Panc1 (cell line): ENCODE measurements around the gene LASP1. TPM values are rescaled to one million over a fixed set of nuclear protein-coding genes. Genes with fewer than 3 reads are reported as not detected.

Source experiments
- ATAC-seq: fragments of 200-7000 bp; cut with Tn5 transposase; 2 replicates; pipeline ENCODE4 v1.9.1; 2020; ENCODE audit warnings: mild to moderate bottlenecking, moderate library complexity
- BruUV-seq: library from RNA; stranded (reverse); fragments of 400-500 nt; replicated peaks from 2 replicates; lab custom pipeline; 2021; lab: Mats Ljungman, UMichigan
- CTCF ChIA-PET: fragments of 300-600 bp; sonication (Branson Sonifier 250); formaldehyde crosslinking; loops from one replicate; lab custom pipeline; 2022; ENCODE audit warnings: antibody characterized with exemption; lab: Charles Lee
- POLR2A ChIA-PET: fragments of 300-600 bp; sonication (Branson Sonifier 250); formaldehyde crosslinking; loops from one replicate; lab custom pipeline; 2022; ENCODE audit warnings: antibody characterized with exemption; lab: Charles Lee
- DNase-seq: peaks from one replicate; pipeline ENCODE4 v3.0.0-alpha.2; 2010; ENCODE audit warnings: low read depth, low spot score
- H3K27ac ChIP-seq: 2 replicates; pipeline ENCODE4 v1.5.1; 2011; ENCODE audit warnings: mild to moderate bottlenecking, low read length, inconsistent platforms
- H3K27me3 ChIP-seq: fragments of 200-500 bp; sonication (Bioruptor generic); 2 replicates; pipeline ENCODE4 v1.6.0; 2014; ENCODE audit warnings: low read length, inconsistent platforms; ENCODE audit not compliant: control insufficient read depth, insufficient read depth
- H3K36me3 ChIP-seq: fragments of 200-500 bp; sonication (Bioruptor generic); 2 replicates; pipeline ENCODE4 v1.5.1; 2014; ENCODE audit warnings: inconsistent platforms, mild to moderate bottlenecking, low read length, moderate library complexity; ENCODE audit not compliant: control insufficient read depth, insufficient read depth
- H3K4me1 ChIP-seq: 2 replicates; pipeline ENCODE4 v1.5.1; 2011; ENCODE audit warnings: inconsistent platforms, mild to moderate bottlenecking, low read length, moderate library complexity; ENCODE audit not compliant: control insufficient read depth, insufficient read depth
- H3K4me3 ChIP-seq, 2 experiments: 2 replicates each; pipeline ENCODE4 v1.5.1; 2011 to 2012; ENCODE audit warnings: low read depth in 2 of 2, low read length in 2 of 2, mild to moderate bottlenecking in 2 of 2, inconsistent platforms in 1 of 2, moderate library complexity in 1 of 2
- H3K9me3 ChIP-seq: fragments of 200-500 bp; sonication (Bioruptor generic); 2 replicates; pipeline ENCODE4 v1.5.1; 2014; ENCODE audit warnings: low read depth, mild to moderate bottlenecking, inconsistent platforms, low read length, moderate library complexity; ENCODE audit not compliant: control insufficient read depth, insufficient read depth
- POLR2AphosphoS5 ChIP-seq: IDR thresholded peaks from 2 replicates; pipeline ENCODE4 v1.6.1; 2012; ENCODE audit warnings: mild to moderate bottlenecking, low read depth, low read length, moderate library complexity
- SIN3A ChIP-seq: IDR thresholded peaks from 2 replicates; pipeline ENCODE4 v1.6.1; 2012; ENCODE audit warnings: low read depth, mild to moderate bottlenecking, low read length, moderate library complexity, borderline replicate concordance; ENCODE audit not compliant: insufficient read depth
- TCF7L2 ChIP-seq: IDR thresholded peaks from 2 replicates; pipeline ENCODE4 v1.6.1; 2011; ENCODE audit warnings: mild to moderate bottlenecking, low read depth, low read length, inconsistent platforms
- in situ Hi-C: cut with HindIII; loops from 2 replicates; pipeline ENCODE4 v1.10.0; 2016; ENCODE audit warnings: low sequenced_read_pairs, low pct_unique_long_range_greater_than_20kb
- intact Hi-C: fragments of 100-400 bp; cut with micrococcal nuclease; formaldehyde crosslinking; loops from one replicate; pipeline ENCODE4 v1.10.0; 2022; ENCODE audit not compliant: unreplicated experiment
- total RNA-seq: library from RNA; stranded (reverse); gene quantifications from one replicate; pipeline ENCODE4 v1.2.1, GENCODE V29; 2021; ENCODE audit not compliant: unreplicated experiment
- TF ChIP-seq, protein P1 (sequence below), 2 experiments: IDR thresholded peaks; 2 replicates each; pipeline ENCODE4 v1.6.1; 2011 to 2012; ENCODE audit warnings: low read depth in 2 of 2, control low read depth in 1 of 2, low read length in 1 of 2, mild to moderate bottlenecking in 1 of 2, moderate library complexity in 1 of 2; ENCODE audit not compliant: insufficient read depth in 1 of 2
- TF ChIP-seq, protein P2 (sequence below): fragments of 450-650 bp; IDR thresholded peaks from 2 replicates; pipeline ENCODE4 v1.5.1; 2017; ENCODE audit warnings: mild to moderate bottlenecking

LASP1 gene
- total RNA-seq, 1 experiment from 2014 or later, result 112 TPM

DNA sequence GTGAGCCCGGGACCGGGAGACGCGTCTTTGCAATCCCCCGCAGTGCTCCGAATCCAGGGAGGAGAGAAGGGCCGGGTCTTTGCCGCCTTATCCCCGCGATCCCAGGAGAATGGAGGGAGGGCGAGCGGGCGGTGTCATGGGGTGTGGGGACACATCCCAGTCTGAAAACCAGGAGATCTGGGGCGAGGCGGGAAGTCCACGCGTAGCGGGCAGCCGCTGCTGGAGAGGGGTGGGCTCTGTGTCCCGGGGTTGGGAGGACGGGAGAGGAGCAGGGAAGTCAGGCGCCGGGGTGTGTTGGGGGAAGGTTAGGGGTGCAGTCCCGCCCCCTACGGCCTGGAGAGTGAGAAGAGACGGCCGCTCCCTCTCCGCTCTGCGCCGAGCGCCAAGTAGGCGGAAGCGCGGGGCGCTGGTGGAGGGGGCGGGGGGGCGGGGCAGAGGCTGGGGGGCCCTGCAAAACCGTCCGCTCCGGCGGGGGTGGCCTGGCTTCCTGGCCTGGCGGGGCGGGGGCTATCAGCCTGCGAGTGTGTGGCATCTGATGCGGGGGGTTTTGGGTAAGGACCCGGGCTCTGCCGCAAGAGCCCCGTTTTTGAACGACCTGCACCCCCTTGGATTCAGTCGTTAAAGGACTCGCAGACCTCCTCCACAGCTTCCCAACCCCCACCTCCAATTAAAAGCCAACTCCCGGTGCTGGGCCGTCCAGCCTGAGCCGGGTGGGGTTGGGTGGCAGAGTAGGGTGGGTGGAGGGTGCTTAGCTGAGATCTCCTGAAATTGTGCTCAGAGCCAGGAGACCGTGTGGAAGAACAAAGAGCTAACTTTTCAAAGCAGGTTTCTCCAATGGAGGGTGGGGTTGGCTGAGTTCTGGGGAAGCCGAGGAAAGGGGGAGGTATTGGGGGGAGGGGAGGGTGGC lies 654 bp downstream of the LASP1 start:
- BruUV-seq, result no TSS peak
- TF ChIP-seq, protein P1, sequence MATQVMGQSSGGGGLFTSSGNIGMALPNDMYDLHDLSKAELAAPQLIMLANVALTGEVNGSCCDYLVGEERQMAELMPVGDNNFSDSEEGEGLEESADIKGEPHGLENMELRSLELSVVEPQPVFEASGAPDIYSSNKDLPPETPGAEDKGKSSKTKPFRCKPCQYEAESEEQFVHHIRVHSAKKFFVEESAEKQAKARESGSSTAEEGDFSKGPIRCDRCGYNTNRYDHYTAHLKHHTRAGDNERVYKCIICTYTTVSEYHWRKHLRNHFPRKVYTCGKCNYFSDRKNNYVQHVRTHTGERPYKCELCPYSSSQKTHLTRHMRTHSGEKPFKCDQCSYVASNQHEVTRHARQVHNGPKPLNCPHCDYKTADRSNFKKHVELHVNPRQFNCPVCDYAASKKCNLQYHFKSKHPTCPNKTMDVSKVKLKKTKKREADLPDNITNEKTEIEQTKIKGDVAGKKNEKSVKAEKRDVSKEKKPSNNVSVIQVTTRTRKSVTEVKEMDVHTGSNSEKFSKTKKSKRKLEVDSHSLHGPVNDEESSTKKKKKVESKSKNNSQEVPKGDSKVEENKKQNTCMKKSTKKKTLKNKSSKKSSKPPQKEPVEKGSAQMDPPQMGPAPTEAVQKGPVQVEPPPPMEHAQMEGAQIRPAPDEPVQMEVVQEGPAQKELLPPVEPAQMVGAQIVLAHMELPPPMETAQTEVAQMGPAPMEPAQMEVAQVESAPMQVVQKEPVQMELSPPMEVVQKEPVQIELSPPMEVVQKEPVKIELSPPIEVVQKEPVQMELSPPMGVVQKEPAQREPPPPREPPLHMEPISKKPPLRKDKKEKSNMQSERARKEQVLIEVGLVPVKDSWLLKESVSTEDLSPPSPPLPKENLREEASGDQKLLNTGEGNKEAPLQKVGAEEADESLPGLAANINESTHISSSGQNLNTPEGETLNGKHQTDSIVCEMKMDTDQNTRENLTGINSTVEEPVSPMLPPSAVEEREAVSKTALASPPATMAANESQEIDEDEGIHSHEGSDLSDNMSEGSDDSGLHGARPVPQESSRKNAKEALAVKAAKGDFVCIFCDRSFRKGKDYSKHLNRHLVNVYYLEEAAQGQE (IDR thresholded peaks at IDR 0.05; ENCODE audit: insufficient read depth in 1 of 2, low read depth in 2 of 2, low read length in 1 of 2), result no peak
- TF ChIP-seq TCF7L2 (no peak), SIN3A (no peak), POLR2AphosphoS5 (no peak)
- TF ChIP-seq, protein P2, sequence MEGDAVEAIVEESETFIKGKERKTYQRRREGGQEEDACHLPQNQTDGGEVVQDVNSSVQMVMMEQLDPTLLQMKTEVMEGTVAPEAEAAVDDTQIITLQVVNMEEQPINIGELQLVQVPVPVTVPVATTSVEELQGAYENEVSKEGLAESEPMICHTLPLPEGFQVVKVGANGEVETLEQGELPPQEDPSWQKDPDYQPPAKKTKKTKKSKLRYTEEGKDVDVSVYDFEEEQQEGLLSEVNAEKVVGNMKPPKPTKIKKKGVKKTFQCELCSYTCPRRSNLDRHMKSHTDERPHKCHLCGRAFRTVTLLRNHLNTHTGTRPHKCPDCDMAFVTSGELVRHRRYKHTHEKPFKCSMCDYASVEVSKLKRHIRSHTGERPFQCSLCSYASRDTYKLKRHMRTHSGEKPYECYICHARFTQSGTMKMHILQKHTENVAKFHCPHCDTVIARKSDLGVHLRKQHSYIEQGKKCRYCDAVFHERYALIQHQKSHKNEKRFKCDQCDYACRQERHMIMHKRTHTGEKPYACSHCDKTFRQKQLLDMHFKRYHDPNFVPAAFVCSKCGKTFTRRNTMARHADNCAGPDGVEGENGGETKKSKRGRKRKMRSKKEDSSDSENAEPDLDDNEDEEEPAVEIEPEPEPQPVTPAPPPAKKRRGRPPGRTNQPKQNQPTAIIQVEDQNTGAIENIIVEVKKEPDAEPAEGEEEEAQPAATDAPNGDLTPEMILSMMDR, result no peak
- ChIA-PET CTCF (no interaction called here), POLR2A (no interaction called here)
- ATAC-seq (peak; percentile 33), DNase-seq (no peak)
- no peaks in the 10 kb centered on the region for H3K9me3 ChIP-seq
- no peaks in the 10 kb centered on the region; the same call in 1 of the 2 replicates for H3K36me3 ChIP-seq
- intact Hi-C loops (no loop called here), in situ Hi-C loops (no loop called here)
- no peaks in the 10 kb centered on the region for H3K27me3 ChIP-seq
- peaks cover 42% of the 10 kb centered on the region for H3K4me1 ChIP-seq
- H3K4me3 ChIP-seq, result peak overlapping the region; percentile 87 to 94
- peak overlapping the region; percentile 88 for H3K27ac ChIP-seq

DNA sequence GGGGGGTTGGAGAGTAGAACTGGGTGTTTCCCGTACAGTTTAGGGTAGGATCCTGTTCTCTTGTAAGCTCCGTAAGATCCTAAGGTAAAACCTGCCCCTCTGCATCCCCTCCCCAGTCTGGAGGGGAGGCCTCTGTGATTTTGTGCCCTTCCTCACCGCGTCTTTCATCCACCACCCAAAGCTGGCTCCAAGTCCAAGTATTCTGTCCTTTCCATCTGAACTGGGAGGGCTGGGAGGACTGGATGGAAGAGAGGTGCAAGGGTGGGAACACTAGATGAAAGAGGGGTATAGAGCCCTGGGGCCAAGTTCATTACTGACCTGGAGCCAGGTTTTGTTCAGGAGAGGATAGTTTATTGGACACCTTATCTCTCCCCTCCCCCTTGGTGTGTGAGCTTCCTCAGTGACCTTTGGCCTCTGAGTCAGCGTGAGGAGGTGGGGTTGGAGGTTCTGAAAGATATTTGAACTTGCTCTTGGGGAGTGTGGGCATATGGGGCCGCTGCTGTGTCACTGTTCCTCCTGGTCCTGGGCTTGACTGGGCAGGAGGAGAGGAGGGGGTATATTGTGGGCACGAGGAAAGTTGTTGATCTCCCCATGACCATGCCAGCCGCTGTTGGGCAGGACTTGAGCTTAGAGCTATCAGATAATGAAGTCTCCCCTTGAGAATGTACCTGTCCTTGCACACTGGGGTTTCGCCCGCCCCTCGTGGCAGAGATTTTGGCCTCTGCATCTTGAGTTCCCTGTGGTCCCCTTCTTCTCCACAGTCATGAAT lies 1.6 kb downstream of the LASP1 start:
- peak overlapping the region; percentile 87 to 94 for H3K4me3 ChIP-seq
- no peaks in the 10 kb centered on the region; the same call in 1 of the 2 replicates for H3K36me3 ChIP-seq
- POLR2A ChIA-PET, result no interaction called here
- no TSS peak for BruUV-seq
- in situ Hi-C loops (no loop called here), intact Hi-C loops (no loop called here)
- TF ChIP-seq POLR2AphosphoS5 (no peak), SIN3A (no peak), TCF7L2 (no peak)
- TF ChIP-seq, protein P1 (IDR thresholded peaks at IDR 0.05; ENCODE audit: insufficient read depth in 1 of 2, low read depth in 2 of 2, low read length in 1 of 2), result no peak
- TF ChIP-seq, protein P2, result no peak
- DNase-seq, result no peak
- peak overlapping the region; percentile 88 for H3K27ac ChIP-seq
- no peaks in the 10 kb centered on the region for H3K9me3 ChIP-seq
- no peaks in the 10 kb centered on the region for H3K27me3 ChIP-seq
- no peak for ATAC-seq
- CTCF ChIA-PET, result no interaction called here
- peaks cover 45% of the 10 kb centered on the region for H3K4me1 ChIP-seq
